HG02759 (cell line): ENCODE results near the gene EPB41L3.
"Not testable (repeated sequence)": the region's sequence is repeated elsewhere in the genome, so short reads cannot be mapped to it uniquely, and the experiment has no call there.

ENCODE experiments used
- ATAC-seq: cut with Tn5 transposase; IDR thresholded peaks from one replicate; pipeline ENCODE4 v1.9.1; 2021; ENCODE audit warnings: mild to moderate bottlenecking, moderate library complexity; ENCODE audit not compliant: unreplicated experiment

The EPB41L3 gene

DNA sequence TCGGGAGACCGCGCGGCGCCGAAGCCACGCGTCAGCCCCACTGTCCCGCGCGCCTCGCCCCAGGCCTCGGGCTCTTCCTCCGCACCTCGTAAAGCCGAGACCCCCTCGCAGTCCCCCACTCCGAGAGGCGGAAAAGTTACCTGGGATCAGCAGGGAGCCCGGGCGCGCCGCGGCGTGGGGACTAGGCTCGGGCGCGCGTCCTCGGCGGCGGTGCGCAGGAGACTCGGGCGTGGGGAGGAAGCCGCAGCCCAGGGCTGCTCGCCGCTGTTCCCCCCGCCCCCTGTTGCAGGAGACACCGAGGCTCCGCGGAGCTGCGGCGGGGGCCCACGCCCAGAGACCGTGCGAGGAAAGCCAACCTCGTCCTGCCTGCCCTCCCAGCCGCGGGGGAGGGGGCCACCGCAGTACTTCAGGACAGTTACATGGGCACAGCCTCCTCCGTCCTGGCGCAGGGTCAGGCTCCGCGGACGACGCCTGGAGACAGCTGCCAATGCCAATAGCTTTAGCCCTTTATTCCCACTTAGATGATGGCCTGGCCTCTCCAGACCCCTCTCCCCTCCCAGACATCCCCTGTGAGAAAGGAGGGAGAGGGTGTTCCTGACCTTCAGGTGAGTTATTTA is at the start of gene EPB41L3:
Gene EPB41L3 (minus strand): TSS at position 225 of the 617 bp plus-strand sequence. CDS start 54,814 bp downstream, outside the sequence.
- ATAC-seq = no peak

GRCh38 chr18:5588529-5588928 is 44.7 kb upstream of the EPB41L3 start:
- no peak for ATAC-seq

DNA sequence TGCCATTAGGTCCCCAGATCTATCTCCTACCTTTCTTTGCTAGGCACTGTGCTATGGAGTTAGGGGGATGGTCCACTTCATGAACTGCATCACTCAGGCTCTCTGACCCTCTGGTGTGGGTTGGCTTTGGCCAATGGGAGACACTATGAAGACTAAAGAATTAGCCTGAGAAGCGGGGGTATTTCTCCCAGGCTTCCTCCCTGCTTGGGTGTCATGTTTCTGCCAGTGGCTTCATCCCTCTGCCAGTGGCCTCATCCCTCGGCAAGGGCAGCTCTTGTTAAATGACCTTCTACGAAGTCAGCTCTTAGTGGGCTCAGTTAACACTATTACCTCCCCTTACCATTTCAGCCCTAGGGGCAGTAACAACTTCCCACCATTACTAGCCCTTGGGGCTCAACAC is 41.9 kb upstream of the EPB41L3 start:
- no peak for ATAC-seq

DNA sequence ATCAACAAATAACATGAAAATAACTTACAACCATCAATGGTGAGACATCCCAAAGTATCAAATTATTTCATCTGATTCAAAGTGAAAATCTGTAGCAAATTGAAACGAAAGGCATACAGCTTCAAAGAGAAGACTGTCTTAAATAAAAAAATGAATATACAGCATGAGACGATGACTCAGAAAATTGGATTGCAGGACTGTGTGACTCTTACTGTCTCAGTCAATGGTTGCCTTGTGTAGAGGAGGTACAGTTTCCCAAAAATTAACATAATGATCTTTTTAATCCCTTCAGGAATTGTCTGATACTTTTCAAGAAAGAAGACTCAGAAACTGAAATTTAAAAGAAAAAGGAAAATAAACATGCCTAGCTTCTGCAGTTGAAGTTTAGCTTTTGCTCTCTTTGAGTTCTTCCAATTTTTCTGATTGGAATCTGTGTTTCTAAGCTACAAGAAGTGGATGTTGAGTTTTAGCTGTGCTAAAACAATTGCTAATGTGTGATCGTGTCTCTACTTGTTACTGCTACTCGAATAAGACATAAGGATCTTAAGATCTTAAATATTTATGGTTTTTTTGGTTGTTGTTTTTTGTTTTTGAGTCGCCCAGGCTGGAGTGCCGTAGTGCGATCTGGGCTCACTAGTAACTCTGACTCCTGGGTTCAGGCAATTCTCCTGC is 41.1 kb upstream of the EPB41L3 start:
- no peak for ATAC-seq

DNA sequence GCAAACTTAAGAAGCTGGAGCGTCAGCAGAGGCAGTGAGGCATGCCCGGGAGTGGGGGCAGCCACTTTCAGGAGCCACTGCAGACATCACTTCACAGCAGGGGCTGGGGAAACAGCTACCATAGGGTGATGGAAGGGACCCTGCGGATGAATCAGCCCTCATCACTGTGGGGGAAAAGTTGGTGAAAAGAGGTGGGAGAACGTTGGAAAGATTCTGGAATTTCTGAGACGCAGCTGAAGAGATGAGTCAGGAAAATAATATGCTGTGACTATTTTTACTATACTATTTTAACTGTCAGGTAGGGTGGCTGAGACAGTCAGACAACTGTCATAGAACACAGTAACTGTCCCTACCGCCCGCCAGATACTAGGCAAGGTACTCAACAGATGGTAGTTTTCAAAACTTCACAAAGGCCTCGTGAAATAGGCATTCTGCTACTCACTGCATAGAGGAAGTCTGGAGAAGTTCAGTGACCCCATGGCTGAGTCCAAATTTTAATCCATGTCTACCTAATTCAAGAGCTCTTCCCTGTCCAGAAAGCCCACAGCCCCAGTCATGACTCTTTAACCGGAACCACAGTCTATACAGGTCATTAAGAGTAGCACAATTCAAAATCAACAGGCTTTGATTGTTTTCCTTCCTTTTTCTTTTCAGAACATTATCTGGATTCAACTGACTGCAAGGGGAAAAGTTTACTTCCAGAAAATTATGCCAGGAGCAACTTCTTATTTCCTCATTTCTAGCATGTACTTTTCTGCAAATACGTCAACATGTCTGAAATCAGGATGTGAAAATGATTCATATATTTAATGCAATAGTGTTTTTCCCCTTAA is 39.3 kb upstream of the EPB41L3 start:
- ATAC-seq = no peak

GRCh38 chr18:5582076-5582475 is 38.3 kb upstream of the EPB41L3 start:
- no peak for ATAC-seq

GRCh38 chr18:5574843-5575242 is 31.0 kb upstream of the EPB41L3 start:
- ATAC-seq = no peak

DNA sequence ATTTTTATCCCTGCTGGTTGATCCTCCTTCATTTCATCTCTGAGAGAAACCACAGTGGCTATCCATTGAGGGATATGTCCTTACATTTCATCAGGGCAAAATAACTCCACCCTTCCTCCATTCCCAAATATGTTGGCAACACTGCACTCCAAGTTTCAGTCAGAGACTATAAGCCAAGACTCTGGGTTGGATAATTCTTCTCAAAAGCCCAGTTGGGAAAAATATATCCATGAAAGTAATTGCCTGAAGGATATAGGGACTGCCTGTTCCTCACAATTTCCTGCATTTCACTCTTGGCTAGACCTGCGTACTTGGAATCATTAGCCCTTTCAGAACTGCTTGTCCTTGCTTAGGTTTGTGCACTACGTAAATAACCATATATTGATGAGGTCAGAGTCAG is 27.9 kb upstream of the EPB41L3 start:
- no peak for ATAC-seq

DNA sequence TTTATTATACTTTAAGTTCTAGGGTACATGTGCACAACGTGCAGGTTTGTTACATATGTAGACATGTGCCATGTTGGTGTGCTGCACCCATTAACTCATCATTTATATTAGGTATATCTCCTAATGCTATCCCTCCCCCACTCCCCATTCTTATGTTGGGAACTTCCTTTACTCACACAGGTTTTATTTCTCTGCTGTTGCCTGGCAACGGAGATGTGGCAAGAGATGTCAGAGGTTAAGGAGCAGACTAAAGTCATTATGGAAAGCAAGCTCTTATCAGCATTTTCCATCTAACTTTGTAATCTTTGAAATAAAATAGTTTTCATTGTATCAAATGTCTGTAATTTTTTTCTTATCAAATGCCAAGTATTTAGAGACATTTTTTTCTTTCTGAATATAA is 26.8 kb upstream of the EPB41L3 start:
- not testable (repeated sequence) for ATAC-seq

DNA sequence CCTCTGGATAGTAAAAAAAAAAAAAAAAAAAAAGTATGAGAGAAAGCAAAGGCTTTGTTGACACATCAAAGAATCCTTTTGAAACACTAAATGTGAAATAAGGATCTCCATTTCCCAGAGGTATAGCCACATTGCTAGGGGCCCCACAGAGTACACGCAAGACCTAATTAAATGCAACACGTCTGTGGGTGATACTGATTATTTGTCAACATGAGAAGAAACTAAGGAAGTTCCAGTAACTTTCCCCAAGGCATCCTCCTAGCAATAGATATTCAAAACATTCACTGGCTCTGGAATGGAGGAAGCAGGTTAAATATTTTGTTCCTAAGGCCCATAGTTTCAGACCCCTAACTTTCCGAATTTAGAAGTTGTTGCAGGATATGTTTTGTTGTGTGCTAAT is 24.6 kb upstream of the EPB41L3 start:
- no peak for ATAC-seq

- no peak for ATAC-seq
Measured at GRCh38 chr18:5558851-5559250, 15.1 kb upstream of the EPB41L3 start.

DNA sequence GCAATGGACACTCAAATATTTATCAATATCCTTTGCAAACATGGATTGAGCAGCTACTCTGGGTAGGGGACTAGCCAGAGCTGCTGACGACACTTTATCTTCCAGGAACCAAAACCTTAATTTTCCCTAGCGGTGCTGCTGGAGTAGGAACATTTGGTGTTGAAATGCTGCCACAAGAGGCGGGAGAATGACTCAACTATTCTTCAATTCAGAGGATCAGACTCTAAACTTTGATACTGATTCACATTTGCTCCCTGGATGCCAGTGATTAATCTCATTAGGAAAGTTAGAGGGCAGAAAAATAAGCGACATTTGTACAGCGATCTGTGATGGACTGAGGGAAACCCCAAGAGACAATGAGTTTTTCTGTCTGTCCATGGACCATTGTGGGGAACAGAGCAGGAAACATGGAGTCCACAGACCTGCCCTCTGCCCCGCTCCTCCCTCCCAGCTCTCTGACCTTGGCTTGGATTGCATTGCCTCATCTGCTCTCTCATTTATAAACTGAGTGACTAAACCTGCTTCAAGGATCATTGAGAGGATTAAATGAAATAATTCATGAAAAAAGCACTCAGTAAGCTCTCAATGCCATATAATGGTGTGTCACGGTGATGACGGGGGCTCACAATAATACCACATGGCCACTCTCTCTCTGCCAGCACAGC is 12.6 kb upstream of the EPB41L3 start:
- no peak for ATAC-seq

GRCh38 chr18:5554629-5555028 is 10.8 kb upstream of the EPB41L3 start:
- ATAC-seq = no peak

DNA sequence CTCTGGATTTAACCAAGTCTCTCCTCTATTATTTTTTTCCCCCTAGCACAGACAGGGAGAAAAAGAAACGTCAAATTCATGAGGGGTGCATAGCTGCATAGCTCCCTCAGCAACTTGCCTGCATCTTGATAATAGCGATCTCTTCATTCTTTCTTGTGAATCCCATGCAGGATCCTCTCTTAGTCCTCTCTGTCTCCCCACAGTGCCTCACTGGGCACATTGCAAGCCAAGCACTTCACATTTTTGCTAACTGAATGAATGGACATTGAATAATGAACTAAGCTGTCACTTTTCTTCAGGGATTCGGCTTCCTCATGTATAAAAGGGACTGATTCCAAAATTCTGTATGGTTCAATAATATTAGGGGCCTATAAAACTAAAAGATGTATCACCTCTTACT is 2.9 kb upstream of the EPB41L3 start:
- no peak for ATAC-seq

DNA sequence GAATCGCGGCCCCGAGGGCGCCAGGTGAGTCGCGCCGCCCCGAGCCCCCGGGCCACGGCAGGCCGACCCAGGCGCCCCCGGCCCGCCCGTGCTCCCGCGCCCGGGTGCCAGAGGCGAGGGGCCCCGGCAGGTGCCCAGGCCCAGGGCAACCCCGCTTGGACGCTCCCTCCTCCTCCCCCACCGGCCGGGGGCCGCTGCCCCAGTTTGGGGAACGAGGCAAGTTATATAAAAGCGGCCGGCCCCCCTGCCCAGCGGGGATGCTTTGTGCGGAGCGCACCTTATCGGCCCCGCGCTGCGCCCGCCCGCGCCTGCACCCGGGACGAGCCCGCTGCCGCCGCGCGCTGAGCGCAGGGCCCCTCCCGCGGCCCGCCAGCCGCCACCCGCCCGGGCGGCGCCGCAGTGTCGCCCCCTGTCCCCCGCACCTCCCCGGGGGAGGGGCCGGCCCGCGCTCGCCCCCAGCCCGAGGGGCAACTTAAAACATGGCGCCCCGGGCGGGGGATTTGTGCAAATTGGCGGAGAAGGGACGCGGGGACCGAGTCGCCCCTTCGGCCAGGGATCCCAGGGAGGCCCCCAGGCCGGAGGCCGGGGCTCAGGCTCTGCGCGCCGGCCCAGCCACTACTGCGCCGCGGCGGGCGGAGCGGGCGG is 639 bp downstream of the EPB41L3 start:
- ATAC-seq = no peak

DNA sequence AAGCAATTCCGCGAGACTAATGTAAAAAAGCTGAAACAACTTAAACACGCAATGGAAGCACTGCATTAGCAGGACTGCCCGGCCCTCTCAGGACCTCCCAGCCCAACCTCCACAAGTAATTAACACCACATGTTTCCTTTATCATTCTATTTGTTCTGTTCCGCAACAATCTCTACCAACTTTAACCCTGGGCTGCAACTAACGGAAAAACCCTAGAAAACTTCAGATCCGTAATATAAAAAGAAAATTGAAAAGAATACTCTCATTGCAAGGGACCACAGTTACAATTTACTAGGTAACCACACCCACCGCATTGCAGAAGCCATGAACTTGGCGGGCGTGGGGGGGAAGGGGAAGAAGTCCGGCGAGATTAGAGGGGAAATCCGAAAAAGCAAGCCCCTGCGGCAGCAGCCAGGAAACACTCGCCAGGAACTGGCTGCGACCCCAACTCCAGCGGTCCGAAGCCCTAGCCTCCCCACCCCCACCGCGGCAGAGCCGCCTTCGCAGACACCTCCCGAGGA is 1.2 kb downstream of the EPB41L3 start:
- ATAC-seq = no peak

- no peak for ATAC-seq
Measured at GRCh38 chr18:5541644-5542043, 2.2 kb downstream of the EPB41L3 start.

GRCh38 chr18:5539391-5539790 is 4.4 kb downstream of the EPB41L3 start:
- ATAC-seq = no peak

GRCh38 chr18:5538544-5538943 is 5.3 kb downstream of the EPB41L3 start:
- ATAC-seq = no peak

- no peak for ATAC-seq
Measured at GRCh38 chr18:5537860-5538259, 5.9 kb downstream of the EPB41L3 start.

- ATAC-seq = no peak
Measured at GRCh38 chr18:5534845-5535244, 9.0 kb downstream of the EPB41L3 start.
